HUDEP-2 (cell line): ENCODE results near the gene TTLL12.

Source experiments
- DNase-seq, 76 experiments: peaks; one replicate each; lab custom pipeline; 2025; ENCODE audit not compliant: unreplicated experiment in 76 of 76; lab: John Stamatoyannopoulos, UW

Gene TTLL12

DNA sequence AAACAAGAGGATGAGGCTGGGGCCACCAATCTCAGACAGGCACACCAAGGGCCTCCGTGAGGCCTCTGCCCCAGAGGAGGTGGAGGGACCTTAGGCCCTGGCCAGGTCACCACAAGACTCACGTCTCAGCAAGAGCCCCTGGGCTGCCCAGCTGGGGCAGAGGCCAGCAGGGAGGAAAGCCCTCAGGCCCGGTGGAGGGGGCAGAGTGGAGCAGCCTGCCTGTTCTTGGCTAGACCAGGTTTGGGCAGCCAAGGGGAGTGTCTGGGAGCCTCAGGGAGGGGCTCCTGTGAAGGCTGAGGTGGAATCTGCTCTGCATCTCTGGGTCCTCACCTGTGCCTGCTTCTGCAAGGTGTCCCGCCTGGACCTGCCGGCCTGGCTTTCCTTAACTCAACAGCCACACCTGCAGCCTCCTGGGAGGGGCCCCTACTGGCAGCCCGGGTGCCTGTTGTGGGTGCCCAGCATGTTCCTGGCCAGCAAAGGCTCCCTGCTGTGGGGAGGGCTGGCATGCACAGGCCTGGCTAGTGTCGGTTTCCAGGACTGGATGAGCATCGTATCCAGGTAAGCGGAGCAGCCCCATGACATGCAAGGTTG, 11.9 kb downstream of the TTLL12 start:
- no peak for DNase-seq

DNA sequence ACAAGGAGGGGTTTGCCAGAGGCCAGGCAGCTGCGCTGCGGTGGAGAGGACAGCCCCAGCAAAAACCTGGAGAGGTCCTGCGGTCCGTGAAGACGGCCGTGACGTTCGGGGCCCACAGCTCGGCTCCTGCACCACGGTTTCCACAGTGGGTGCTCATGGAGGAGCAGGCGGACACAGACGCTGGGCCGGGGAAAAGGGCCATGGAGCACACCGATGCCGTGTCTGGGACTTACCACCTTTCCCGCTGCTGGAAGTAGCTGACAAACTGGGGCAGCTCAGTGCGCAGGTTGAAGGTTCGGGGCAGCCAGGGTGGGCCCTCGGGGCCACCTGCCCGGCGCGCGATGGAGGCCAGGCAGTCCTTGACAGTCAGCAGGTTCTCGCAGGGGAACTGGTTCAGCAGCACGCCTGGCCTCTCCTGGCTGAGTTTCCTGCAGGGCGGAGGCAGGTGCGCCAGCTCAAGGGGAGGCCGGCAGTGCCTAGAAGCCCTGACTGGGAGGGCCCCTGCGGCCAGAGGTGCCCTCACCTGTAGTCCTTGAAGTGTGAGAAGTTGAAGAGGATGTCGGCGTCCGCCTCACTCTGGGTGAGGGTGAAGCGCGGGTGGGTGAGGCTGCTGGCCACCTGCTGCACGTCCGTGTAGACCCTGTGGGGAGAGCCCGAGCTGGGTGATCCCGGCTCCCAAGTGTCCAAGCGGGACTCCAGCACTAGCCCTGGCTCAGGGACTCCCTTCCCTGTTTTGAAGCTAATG, 12.8 kb downstream of the TTLL12 start:
- no peak for DNase-seq

DNA sequence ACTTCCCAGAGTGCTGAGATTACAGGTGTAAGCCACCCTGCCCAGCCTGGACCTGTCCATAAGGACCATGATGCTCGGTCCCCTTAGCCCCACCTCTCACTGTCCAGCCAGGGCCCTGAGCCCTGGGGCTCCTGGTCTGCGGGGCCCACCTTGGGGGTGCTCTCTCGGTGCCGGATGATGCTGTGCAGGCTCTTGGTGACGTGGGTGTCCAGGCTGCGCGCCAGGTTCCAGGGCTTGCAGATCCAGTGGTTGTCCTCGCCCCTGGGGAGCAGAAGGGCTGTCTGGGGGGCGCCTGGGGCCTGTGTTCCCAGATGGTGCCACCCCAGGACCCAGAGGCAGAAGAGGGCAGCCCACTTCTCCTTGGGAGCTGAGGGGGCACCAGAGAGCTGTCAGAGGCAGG, 13.4 kb downstream of the TTLL12 start:
- no peak for DNase-seq

DNA sequence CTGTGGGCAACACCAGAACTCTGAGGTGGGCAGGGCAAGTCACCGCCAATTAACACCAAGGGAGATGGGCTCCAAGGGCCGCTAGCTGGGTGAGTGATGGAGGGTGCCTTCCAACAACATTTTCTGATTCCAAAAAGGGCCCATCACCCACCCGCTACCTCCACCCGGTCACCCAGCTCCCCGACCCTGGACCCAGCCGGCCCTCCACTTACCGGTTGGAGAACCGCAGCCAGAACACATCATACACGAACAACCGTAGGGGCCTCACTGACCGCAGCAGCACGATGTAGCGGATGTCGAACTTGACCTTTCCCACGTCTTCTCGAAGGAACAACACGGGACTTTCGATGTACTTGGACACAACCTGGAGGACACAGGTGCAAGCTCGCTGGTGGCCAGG, 14.7 kb downstream of the TTLL12 start:
- no peak for DNase-seq

DNA sequence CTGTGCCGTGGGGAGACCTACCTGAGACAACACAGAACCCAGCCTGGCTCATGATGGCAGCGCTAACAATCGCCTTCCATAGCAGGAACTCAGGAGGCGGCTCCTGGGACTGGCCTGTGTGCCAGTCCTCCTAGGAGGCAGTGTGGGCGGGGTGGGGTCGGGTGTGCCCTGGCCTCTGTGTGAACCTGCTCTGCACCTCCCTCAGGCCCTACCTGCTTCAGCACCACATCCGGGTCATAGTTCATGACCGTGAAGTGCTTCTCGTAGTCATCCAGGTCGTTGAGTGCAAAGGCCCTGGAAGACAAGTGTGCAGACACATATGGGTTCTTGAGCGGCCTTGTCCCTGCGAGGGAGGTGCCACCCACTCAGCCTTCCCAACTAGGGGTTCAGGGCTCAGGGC, 15.3 kb downstream of the TTLL12 start:
- no peak for DNase-seq

DNA sequence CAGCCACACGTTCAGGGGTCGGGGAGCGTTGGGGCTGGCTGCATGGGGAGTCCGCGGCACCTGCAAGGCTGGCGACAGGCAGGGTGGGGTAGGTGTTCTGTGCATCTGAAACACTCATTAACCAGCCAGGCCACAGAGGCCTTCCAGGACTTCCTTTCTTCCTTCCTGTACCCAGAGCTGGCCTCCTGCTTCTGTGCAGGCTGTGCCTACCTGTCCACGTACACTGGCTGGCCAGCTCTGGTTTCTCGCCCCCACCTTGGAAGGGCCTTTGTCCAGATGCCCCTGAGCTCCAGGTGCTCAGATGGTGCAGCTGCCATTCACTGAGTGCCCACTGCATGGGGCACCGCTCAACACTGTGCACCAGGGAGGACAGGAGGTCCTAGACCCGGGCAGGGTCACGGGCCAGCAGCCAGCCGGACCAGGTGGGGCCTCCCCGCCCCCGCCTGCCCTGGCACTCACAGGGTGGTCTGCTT, 15.9 kb downstream of the TTLL12 start:
- no peak for DNase-seq

DNA sequence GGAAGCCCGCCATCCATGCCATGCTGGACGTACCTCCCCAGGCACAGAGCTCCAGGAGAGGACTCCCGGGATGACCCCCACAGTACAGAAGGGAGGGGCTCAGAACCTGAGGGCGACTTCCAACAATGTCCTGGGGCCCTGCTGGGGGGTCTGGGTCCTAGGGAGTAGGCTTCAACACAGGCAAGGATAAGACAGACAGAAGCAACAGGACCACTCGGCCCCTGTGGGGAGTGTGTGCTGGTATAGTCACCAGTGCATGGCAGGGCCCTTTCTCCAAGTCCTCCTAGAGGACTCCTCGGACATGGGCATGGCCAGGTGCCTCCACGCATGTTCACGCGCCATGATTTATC, 16.8 kb downstream of the TTLL12 start:
- no peak for DNase-seq

DNA sequence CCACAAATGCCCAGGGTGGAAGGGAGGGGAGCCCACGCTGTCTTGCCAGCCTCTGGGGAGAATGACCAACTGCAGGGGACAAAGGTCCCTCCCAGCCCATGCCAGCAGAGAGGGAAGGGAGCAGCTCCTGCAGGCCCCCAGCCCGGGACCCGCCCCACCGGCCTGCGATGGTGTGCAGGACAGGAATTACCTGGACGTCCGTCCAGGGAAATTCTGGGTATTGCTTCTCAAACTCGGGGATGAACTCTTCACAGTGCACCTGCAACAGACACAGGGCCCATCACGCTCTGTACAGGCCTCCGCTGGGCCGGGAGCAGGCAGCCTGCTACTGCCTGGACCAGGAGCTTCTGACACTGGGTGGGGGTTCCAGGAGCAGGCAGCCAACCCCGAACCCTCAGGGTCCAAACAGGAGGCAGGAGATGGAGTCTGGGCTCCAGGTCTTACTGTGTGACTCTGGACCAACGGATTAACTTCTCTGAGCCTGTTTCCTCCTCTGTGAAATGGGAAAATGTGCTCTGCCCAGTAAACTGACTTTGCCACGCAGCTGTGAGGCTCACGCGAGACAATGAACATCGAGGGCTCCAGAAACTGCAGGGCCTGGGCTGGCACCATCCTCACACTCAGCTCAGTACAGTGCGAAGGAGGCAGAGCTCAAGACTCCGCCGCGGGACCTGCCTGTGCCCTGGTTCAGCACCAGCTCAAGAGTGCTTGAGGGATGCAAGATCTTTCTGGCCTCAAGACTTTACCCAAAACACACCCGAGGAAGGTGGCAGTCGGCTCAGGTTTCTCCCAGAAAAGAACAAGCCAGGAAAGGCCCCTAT, 17.4 kb downstream of the TTLL12 start:
- DNase-seq, result no peak

DNA sequence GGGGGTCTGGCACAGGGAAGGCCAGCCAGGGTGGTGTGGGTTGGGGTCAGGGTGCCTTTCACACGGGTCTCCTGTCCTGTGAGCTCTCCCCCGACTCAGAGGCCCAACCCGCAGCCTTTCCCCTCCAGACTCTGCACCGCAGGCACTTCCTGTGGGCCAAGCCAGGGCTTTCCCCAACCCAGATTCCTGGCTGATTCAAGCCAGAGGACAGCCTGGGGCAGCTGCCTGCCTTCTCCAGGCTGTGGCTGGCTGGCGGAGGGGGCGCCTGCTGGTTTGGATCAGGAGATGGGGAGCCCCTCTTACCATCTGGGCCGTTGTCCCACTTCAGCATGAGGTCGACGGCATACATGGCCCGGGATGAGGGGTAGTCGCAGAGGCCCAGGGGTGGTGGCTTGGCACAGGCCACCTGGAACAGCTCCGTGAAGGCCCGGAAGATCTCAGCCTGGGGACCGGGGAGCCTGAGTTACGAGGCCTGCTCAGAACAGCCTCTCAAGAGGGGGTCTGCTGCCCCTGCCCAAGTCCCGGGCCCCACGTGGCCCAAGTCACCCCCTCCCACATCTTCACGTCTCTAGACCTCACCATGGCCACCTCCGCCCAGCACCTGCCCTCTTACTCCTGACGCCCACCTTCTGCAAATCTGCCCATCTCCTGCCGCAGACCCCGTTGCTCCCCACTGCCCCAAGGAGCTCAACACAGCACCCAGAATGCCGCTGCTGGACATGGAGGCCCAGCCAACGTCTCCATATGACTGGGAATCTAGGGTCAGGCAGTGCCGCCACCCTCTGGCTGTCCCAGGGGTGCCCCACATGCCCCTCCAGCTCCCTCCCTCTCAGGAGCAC, 18.2 kb downstream of the TTLL12 start:
- no peak for DNase-seq

DNA sequence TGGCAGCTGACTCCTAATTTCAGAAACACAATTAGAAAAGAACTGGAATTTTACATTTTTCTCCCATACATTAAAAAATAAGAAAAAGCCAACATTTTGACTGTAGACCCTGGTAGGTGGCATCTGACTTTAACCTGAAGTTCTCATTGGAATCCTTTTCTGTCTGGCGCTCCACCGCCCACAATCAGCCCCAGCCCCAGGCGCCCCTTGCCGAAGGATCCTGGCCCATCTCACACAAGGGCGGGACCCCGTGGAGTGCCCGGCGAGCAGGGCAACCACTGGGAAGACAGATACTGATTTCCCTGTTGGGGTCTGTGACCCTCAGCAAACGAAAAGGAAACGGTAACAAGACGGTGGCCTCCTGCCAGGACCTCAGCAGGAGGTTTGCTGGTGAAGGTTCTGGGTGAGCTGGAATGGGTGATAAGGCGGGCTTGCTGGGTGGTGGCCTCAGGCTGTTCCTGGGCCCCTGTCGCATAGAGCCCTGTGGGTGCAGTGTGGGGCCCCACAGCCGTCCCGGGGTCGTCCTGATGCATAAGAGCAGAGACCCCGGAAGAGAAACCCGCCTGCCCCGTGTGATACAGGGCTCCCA, 19.8 kb downstream of the TTLL12 start:
- peak in 48 of 76 experiments; percentile 15 to 76 (median 46) for DNase-seq

DNA sequence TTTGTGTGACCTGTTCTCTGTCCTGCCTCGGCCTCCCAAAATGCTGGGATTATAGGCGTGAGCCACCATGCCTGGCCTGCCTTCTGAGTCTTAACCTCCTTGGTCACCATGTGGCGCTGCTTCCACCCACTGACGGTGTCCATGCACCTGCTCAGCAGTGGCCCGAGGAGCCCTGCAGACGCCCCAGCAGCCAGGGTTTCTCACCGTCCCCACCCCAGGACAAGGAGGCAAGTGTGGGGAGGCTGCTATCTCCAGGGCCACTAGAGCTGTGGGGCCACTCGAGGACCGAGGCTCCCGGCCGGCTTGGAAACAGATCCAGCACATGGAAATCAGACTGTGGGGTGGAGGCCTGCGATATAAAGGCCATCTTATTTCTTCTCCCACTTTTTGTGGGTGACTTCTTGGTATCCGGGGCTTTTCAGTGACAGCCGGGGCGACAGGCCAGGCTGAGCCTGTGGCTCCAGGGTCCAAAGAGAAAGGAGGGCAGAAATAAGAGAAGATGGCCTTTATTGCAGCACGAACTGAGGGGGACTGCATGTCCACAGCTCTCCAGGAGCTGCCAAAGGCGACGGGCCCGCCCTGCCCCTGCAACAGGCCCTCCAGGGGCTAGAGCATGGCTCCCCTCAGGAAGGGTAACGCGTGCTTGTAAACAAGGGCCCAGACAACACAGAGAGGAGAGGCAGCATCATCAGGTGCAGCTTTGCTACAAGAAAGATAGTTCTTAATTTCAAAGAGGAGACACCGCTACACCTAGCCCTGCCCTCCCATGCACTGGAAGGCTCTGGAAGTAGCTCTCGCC, 20.6 kb downstream of the TTLL12 start:
- no peak for DNase-seq

DNA sequence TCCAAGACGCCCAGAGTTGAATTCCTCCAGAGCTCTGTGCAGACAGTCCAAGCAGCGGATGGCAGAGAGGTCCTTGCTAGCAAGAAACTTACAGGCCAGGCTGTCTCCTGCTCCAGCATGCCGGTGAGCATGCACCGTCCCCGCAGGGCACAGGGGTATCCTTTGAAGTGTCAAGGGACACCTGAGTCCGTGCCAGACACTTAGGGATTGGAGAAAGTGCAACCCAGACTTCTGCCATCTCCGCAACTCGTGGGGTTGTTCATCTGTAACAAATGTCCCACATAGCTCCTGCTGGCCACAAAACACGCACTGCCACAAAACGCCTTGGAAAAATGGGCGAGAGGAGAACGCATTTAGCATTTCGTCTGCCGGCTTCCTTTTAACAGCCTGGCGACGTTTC, 22.3 kb downstream of the TTLL12 start:
- DNase-seq, result no peak

DNA sequence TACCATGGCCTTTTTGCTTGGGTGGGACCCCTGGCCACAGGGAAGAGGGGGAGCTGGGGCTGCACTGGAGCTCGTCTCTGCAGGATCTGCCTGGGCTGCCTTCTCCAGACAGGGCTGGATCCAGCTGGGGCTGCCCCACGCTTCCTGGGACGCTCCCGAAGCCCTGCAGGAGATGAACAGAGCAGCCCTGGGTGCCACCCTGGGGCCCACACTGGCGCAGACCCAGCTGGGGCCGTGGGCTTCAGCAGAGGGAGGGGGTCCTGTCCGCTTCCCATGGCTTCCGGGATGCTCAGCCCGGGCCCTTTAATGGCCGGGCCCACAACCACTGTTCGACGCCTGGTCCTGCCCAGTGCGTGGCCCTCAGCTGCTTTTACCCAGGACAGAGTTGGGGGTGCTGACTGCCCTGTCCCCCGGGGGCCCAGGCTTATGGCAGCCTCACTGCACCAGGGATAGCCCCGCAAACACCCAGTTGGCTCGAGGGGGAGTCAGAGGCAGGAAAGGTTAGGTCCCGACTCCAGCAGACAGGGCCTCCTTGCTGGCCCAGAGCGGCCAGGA, 23.6 kb downstream of the TTLL12 start:
- DNase-seq, result no peak

DNA sequence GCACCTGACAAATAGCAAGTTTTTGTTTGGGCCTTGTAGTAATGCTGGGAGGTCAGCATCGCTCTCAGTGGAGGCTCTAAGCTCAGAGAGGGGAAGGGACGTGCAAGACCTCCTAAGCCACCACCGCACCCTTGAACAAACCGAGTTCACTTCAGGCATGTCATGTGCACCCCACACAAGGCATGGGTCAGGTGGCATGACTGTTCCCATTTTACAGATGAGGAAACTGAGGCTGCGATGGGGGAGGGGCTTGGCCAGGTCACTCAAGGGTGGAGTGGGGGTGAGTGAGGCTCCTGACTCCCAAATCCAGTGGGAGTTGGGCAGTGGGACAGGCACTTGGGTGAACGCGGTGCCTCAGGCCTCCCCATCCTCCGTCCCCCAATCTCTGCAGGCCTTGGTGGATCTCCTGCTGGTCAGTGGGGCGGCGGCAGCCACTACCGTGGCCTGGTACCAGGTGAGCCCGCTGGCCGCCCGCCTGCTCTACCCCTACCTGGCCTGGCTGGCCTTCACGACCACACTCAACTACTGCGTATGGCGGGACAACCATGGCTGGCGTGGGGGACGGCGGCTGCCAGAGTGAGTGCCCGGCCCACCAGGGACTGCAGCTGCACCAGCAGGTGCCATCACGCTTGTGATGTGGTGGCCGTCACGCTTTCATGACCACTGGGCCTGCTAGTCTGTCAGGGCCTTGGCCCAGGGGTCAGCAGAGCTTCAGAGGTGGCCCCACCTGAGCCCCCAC, 24.4 kb downstream of the TTLL12 start:
- DNase-seq, result no peak

DNA sequence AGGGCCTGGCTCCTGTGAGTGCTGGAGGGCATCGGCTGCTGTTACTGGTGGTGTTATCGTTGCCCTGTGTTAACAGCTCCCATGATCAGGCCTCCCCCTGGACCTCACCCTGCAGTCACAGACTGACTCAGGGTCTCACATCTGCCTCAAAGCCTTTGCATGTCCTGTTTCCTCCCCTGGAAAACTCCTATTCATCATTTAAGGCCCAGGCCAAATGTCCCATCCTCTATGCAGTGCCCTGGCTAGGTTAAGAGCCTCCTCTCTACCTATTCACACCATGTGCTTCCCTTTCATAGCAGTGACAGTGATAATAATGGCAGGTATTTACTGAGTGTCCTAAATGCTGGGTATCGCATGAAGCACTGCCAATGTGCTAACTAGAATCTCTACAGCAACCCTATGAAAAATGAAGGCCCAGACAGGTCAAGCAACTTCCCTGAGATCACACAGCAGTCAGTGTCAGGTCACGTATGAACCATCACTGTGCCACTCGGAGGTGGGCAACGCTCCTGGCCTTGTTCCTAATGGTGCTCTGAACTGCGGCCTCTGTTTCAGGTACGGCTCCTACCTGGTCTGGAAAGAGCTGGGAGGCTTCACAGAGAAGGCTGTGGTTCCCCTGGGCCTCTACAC, 26.3 kb downstream of the TTLL12 start:
- DNase-seq, result no peak

DNA sequence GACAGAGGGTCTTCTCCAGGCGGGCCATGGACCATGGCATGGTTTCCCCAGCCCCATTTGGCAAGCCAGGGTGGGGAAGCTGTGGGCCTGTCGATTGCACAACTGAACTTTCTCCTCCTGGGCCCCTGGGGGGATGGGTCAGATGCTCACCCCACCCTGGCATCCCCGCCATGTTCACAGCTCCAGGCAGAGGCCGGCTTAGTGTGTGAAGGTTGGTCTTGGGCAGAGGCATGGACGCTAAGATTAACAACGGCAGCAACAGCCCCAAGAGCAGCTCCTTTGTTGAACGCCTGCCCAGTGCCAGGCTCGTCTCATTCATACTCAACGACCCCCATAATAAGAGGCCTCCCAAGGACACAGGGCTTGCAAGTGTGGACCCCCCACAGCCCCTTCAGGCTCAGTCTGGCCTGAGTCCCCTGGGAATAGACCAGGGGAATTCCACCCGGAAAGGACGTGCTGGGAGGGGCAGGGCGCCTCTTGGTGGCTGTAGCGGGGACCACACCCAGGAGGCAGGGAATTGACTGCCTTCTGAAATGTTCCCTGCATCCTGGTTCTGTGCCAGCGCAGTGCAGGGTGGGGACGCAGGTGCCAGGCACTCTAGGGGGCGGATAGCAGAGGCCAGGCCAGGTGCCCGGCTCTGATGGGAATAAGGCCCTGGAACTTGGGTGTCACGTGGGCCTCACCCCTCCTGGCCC, 27.3 kb downstream of the TTLL12 start:
- peak in 9 of 76 experiments; percentile 7 to 28 (median 13) for DNase-seq

DNA sequence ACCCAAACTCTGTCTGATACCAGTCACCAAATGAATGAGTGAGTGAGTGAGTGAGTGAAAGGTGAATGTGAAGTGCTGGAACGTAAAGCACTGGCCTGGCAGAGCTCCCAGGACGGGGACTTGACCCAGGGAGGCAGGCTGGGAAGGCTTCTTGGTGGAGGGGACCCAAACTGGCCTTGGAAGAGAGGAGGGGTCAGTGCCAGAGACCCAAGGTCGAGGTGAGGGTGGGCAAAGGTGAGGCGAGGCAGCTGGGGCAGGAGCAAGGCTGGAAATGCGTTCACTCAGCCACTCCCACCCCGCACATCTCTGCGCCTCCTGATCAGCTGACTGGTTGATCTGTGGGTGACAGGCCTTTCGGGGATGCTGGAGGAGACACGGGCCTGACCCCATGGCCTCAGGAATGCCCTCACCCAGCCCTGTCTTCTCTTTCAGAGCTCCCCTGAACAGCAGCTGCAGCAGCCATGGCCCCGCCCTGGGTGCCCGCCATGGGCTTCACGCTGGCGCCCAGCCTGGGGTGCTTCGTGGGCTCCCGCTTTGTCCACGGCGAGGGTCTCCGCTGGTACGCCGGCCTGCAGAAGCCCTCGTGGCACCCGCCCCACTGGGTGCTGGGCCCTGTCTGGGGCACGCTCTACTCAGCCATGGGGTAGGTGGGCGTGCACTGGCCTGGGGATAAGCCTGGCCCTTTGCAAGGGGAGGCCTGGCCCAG, 28.0 kb downstream of the TTLL12 start:
- no peak for DNase-seq
